H1 (cell line): Measurements from ENCODE around the gene ITGB8. TPM values are rescaled to one million over a fixed set of nuclear protein-coding genes. Genes with fewer than 3 reads are reported as not detected.
"Not testable (repeated sequence)": the region's sequence is repeated elsewhere in the genome, so short reads cannot be mapped to it uniquely, and the experiment has no call there.

Experiments used
- CTCF ChIA-PET: fragments of 300-600 bp; sonication (Branson Sonifier 250); formaldehyde crosslinking; loops from one replicate; lab custom pipeline; 2021; ENCODE audit not compliant: partially characterized antibody; lab: Charles Lee
- POLR2A ChIA-PET: fragments of 300-600 bp; sonication (Branson Sonifier 250); formaldehyde crosslinking; loops from one replicate; lab custom pipeline; 2021; ENCODE audit warnings: inconsistent platforms; ENCODE audit not compliant: partially characterized antibody; lab: Charles Lee
- DNase-seq, 2 experiments: peaks; one replicate each; pipeline versions ENCODE4 v3.0.0 to v3.0.0-alpha.2; 2010 to 2022; ENCODE audit warnings: low spot score in 2 of 2, low read depth in 1 of 2, mixed read lengths in 1 of 2
- FAIRE-seq: peaks from 2 replicates; lab custom pipeline; 2011; peaks lifted over from hg19 to GRCh38; lab: Jason Lieb, UNC
- H2AFZ ChIP-seq: 2 replicates; pipeline ENCODE4 v1.8.1; 2012; ENCODE audit warnings: low read length, inconsistent platforms
- H2AK5ac ChIP-seq: 2 replicates; pipeline ENCODE4 v1.6.1; 2013; ENCODE audit warnings: low read depth, low read length
- H2BK120ac ChIP-seq: replicated peaks from 2 replicates; pipeline ENCODE3; 2013; ENCODE audit warnings: low read depth, low read length, inconsistent platforms
- H2BK12ac ChIP-seq: 2 replicates; pipeline ENCODE4 v1.6.1; 2013; ENCODE audit warnings: low read depth, low read length
- H2BK15ac ChIP-seq: 2 replicates; pipeline ENCODE4 v1.6.1; 2013; ENCODE audit warnings: low read length
- H2BK20ac ChIP-seq: 2 replicates; pipeline ENCODE4 v1.6.1; 2013; ENCODE audit warnings: low read length
- H2BK5ac ChIP-seq: 2 replicates; pipeline ENCODE4 v1.6.1; 2013; ENCODE audit warnings: low read depth, low read length
- H3K14ac ChIP-seq: 2 replicates; pipeline ENCODE4 v1.6.1; 2013; ENCODE audit warnings: inconsistent platforms; ENCODE audit not compliant: insufficient read length
- H3K18ac ChIP-seq: 2 replicates; pipeline ENCODE4 v1.6.1; 2013; ENCODE audit warnings: low read length; ENCODE audit errors: extremely low read depth
- H3K23ac ChIP-seq: 2 replicates; pipeline ENCODE4 v1.6.1; 2013; ENCODE audit warnings: inconsistent platforms; ENCODE audit not compliant: insufficient read length
- H3K23me2 ChIP-seq: 2 replicates; pipeline ENCODE4 v1.6.1; 2013; ENCODE audit warnings: low read depth, low read length
- H3K27ac ChIP-seq: 2 replicates; pipeline ENCODE4 v1.6.1; 2011; ENCODE audit warnings: low read depth, low read length, inconsistent platforms
- H3K27me3 ChIP-seq, 4 experiments: replicated peaks in 1 of 4; 1 replicate in 1 of 4; 2 replicates in 3 of 4; pipeline versions ENCODE4 v1.6.1 to v1.8.1; 2011 to 2013; ENCODE audit warnings: low read length in 3 of 4, mild to moderate bottlenecking in 3 of 4, inconsistent platforms in 2 of 4, mixed read lengths in 2 of 4, moderate library complexity in 1 of 4; ENCODE audit not compliant: control insufficient read depth in 3 of 4, insufficient read depth in 3 of 4; ENCODE audit errors: extremely low read depth in 1 of 4
- H3K36me3 ChIP-seq, 4 experiments: 2 replicates each; pipeline versions ENCODE4 v1.6.1 to v1.8.1; 2011 to 2013; ENCODE audit warnings: mild to moderate bottlenecking in 4 of 4, low read length in 3 of 4, moderate library complexity in 2 of 4, control low read depth in 1 of 4, inconsistent platforms in 1 of 4; ENCODE audit not compliant: insufficient read depth in 4 of 4, control insufficient read depth in 2 of 4
- H3K4ac ChIP-seq: replicated peaks from 2 replicates; pipeline ENCODE3; 2013; ENCODE audit warnings: low read length, low read depth, mixed read lengths, inconsistent platforms; ENCODE audit not compliant: insufficient read length
- H3K4me1 ChIP-seq, 4 experiments: replicated peaks in 1 of 4; 1 replicate in 1 of 4; 2 replicates in 3 of 4; pipeline versions ENCODE4 v1.6.1 to v1.8.1; 2011 to 2013; ENCODE audit warnings: low read length in 3 of 4, inconsistent platforms in 2 of 4, mixed read lengths in 1 of 4; ENCODE audit not compliant: insufficient read depth in 4 of 4, control insufficient read depth in 3 of 4
- H3K4me2 ChIP-seq, 2 experiments: 2 replicates each; pipeline versions ENCODE4 v1.6.1 to v1.8.1; 2011 to 2013; ENCODE audit warnings: low read depth in 2 of 2, low read length in 2 of 2, control low read depth in 1 of 2, inconsistent platforms in 1 of 2, mild to moderate bottlenecking in 1 of 2; ENCODE audit not compliant: insufficient read depth in 1 of 2
- H3K4me3 ChIP-seq, 4 experiments: fragments of 200-600, 300-600 bp in 1 of 4; sonication (generic), shearing (Covaris generic), sonication (Bioruptor Twin) in 1 of 4; 2 replicates each; pipeline versions ENCODE4 v1.5.1 to v1.8.1; 2011 to 2016; ENCODE audit warnings: low read length in 4 of 4, low read depth in 3 of 4, control low read depth in 2 of 4, inconsistent platforms in 2 of 4, mild to moderate bottlenecking in 2 of 4, mixed read lengths in 1 of 4, moderate library complexity in 1 of 4; ENCODE audit not compliant: insufficient read depth in 2 of 4; ENCODE audit errors: extremely low read depth in 1 of 4
- H3K56ac ChIP-seq: replicated peaks from 2 replicates; pipeline ENCODE3; 2013; ENCODE audit warnings: low read depth, mild to moderate bottlenecking, mixed read lengths, low read length, inconsistent platforms; ENCODE audit not compliant: insufficient read length
- H3K79me1 ChIP-seq: 2 replicates; pipeline ENCODE4 v1.6.1; 2013; ENCODE audit warnings: low read depth, low read length, control low read depth
- H3K79me2 ChIP-seq, 2 experiments: 2 replicates each; pipeline versions ENCODE4 v1.6.1 to v1.8.1; 2012 to 2013; ENCODE audit warnings: low read length in 2 of 2, mild to moderate bottlenecking in 2 of 2, inconsistent platforms in 1 of 2; ENCODE audit not compliant: insufficient read depth in 2 of 2, control insufficient read depth in 1 of 2
- H3K9ac ChIP-seq, 4 experiments: replicated peaks in 1 of 4; 1 replicate in 1 of 4; 2 replicates in 3 of 4; pipeline versions ENCODE4 v1.6.1 to v1.8.1; 2011 to 2013; ENCODE audit warnings: low read depth in 3 of 4, low read length in 3 of 4, control low read depth in 2 of 4, mild to moderate bottlenecking in 2 of 4, moderate library complexity in 2 of 4, inconsistent platforms in 1 of 4; ENCODE audit errors: extremely low read depth in 1 of 4
- H3K9me3 ChIP-seq, 2 experiments: 2 replicates each; pipeline versions ENCODE4 v1.6.1 to v1.8.1; 2012 to 2013; ENCODE audit warnings: mild to moderate bottlenecking in 2 of 2, moderate library complexity in 2 of 2, control low read depth in 1 of 2, inconsistent platforms in 1 of 2, low read depth in 1 of 2, low read length in 1 of 2, mixed read lengths in 1 of 2; ENCODE audit not compliant: insufficient read depth in 2 of 2
- H4K20me1 ChIP-seq, 2 experiments: replicated peaks in 1 of 2; 2 replicates each; pipeline versions ENCODE3 to v1.8.1; 2011 to 2013; ENCODE audit warnings: inconsistent platforms in 2 of 2, low read length in 2 of 2, mild to moderate bottlenecking in 1 of 2; ENCODE audit not compliant: insufficient read depth in 2 of 2, control insufficient read depth in 1 of 2
- H4K5ac ChIP-seq: 2 replicates; pipeline ENCODE4 v1.6.1; 2013; ENCODE audit warnings: low read length, low read depth, mixed read lengths, inconsistent platforms; ENCODE audit not compliant: insufficient read length
- H4K8ac ChIP-seq: 2 replicates; pipeline ENCODE4 v1.8.0; 2013; ENCODE audit warnings: mild to moderate bottlenecking, moderate library complexity, low read length, inconsistent platforms; ENCODE audit not compliant: insufficient read depth; ENCODE audit errors: extremely low read depth
- H4K91ac ChIP-seq: replicated peaks from 2 replicates; pipeline ENCODE3; 2013; ENCODE audit warnings: low read length, mixed read lengths, inconsistent platforms; ENCODE audit not compliant: insufficient read length
- WGBS, 2 experiments: shearing (Covaris generic) in 1 of 2; methylation state at CpG; one replicate each; pipeline versions ENCODE4 v1.1.6 to v1.1.7; 2013 to 2015; ENCODE audit warnings: low lambda C conversion rate in 2 of 2, mixed read lengths in 2 of 2, inconsistent platforms in 1 of 2, low coverage in 1 of 2, missing lambda C conversion rate in 1 of 2; ENCODE audit not compliant: insufficient replicate concordance in 2 of 2, insufficient coverage in 1 of 2, insufficient read length in 1 of 2; ENCODE audit errors: extremely low coverage in 1 of 2, missing lambda C conversion rate in 1 of 2; 5-methylcytosine and 5-hydroxymethylcytosine counted together
- polyA plus RNA-seq, 7 experiments: library from polyadenylated mRNA; depleted of rRNA in 3 of 7; stranded (reverse) in 5 of 7; unstranded in 2 of 7; fragments of >200 nt in 5 of 7; fragments of 200-250 nt in 2 of 7; gene quantifications; 1 replicate in 5 of 7; 2 replicates in 1 of 7; 4 replicates in 1 of 7; pipeline versions ENCODE4 v1.2.1 to v1.2.3, GENCODE V29; 2011 to 2013; ENCODE audit warnings: missing spikeins in 2 of 7, mixed read lengths in 2 of 7
- total RNA-seq: library from RNA; stranded (reverse); fragmentation: NEBNext Ultra II Directional; extraction: Animal tissue kit (Norgen Biotek cat#: 25700); gene quantifications from 2 replicates; pipeline ENCODE4 v1.2.1, GENCODE V29; 2021

ITGB8 gene
- total and polyA plus RNA-seq, 2 of the 8 experiments (the other 6 are each of a cell fraction or from before 2014, with no cell fraction given), result 1.2 to 3.6 TPM

- WGBS, 2 experiments, result 94% methylated on average over 14 of the region's 16 CpGs; no CpG with 5 or more reads in 1 of the 2 experiments
These were observed 28.4 kb upstream of the ITGB8 start for GRCh38 chr7:20302300-20302699.

More at GRCh38 chr7:20302300-20302699, 28.4 kb upstream of the ITGB8 start:
- H2BK120ac ChIP-seq, H4K5ac ChIP-seq, H2BK5ac ChIP-seq, H3K23ac ChIP-seq, H2BK12ac ChIP-seq, POLR2A ChIA-PET, H3K4me3 ChIP-seq, H3K79me1 ChIP-seq, H3K36me3 ChIP-seq, H3K27ac ChIP-seq, H4K91ac ChIP-seq, H4K8ac ChIP-seq, H2AFZ ChIP-seq, H4K20me1 ChIP-seq, H2BK15ac ChIP-seq, H3K79me2 ChIP-seq, H3K27me3 ChIP-seq, H3K4ac ChIP-seq, H3K23me2 ChIP-seq, H3K9ac ChIP-seq, H3K9me3 ChIP-seq, H3K56ac ChIP-seq, H3K4me1 ChIP-seq, H2AK5ac ChIP-seq, H3K14ac ChIP-seq, H3K18ac ChIP-seq, H2BK20ac ChIP-seq, H3K4me2 ChIP-seq, FAIRE-seq, DNase-seq: not testable (repeated sequence)
- CTCF ChIA-PET, result interaction anchor here (0.9 to 1.8 kb wide), 2 partner anchors 9 to 26 kb away, joined by 3 to 8 read pairs; no protein-coding TSS in a partner anchor
